SJCRH30 (cell line): ENCODE measurements around the gene VPS37B. TPM values are rescaled to one million over a fixed set of nuclear protein-coding genes. Genes with fewer than 3 reads are reported as not detected.

Source experiments
- DNase-seq, 2 experiments: peaks; one replicate each; pipeline ENCODE4 v3.0.0-alpha.2; 2015 to 2020
- H3K27ac ChIP-seq: fragments of 250-450 bp; sonication (Bioruptor Pico); 2 replicates; pipeline ENCODE4 v1.5.1; 2020; ENCODE audit warnings: mild to moderate bottlenecking, moderate library complexity
- H3K27me3 ChIP-seq: fragments of 250-450 bp; sonication (Bioruptor Pico); 2 replicates; pipeline ENCODE4 v1.5.1; 2020; ENCODE audit warnings: mild to moderate bottlenecking, moderate library complexity
- H3K36me3 ChIP-seq: fragments of 250-450 bp; sonication (Bioruptor Pico); 2 replicates; pipeline ENCODE4 v1.5.1; 2020; ENCODE audit warnings: mild to moderate bottlenecking, moderate library complexity
- H3K4me1 ChIP-seq: fragments of 250-450 bp; sonication (Bioruptor Pico); 2 replicates; pipeline ENCODE4 v1.5.1; 2020; ENCODE audit warnings: mild to moderate bottlenecking, moderate library complexity
- H3K4me3 ChIP-seq: fragments of 250-450 bp; sonication (Bioruptor Pico); 2 replicates; pipeline ENCODE4 v1.5.1; 2020; ENCODE audit warnings: mild to moderate bottlenecking, moderate library complexity
- H3K9me3 ChIP-seq: fragments of 250-450 bp; sonication (Bioruptor Pico); replicated peaks from 2 replicates; pipeline ENCODE4 v1.5.1; 2020; ENCODE audit warnings: mild to moderate bottlenecking, moderate library complexity
- total RNA-seq: library from RNA; depleted of rRNA; stranded (reverse); fragments of >200 nt; shearing (Covaris generic); gene quantifications from 2 replicates; pipeline ENCODE4 v1.2.3, GENCODE V29; 2014

Gene VPS37B
- total RNA-seq, 1 experiment from 2014 or later = 33.2 TPM

- no peak overlapping the region for H3K27ac ChIP-seq
- DNase-seq = no peak
- H3K36me3 ChIP-seq = peaks cover 48% of the 10 kb centered on the region
- H3K4me3 ChIP-seq = no peak overlapping the region
- peaks cover 30% of the 10 kb centered on the region for H3K4me1 ChIP-seq
- H3K27me3 ChIP-seq = no peaks in the 10 kb centered on the region
- no peaks in the 10 kb centered on the region for H3K9me3 ChIP-seq
These were observed 26.5 kb downstream of the VPS37B start for GRCh38 chr12:122869207-122869973.

- H3K27ac ChIP-seq = no peak overlapping the region
These were observed 27.3 kb downstream of the VPS37B start for GRCh38 chr12:122868471-122869177.

GRCh38 chr12:122867691-122868461 lies 28.0 kb downstream of the VPS37B start:
- peaks cover 17% of the 10 kb centered on the region for H3K4me1 ChIP-seq

More at GRCh38 chr12:122868471-122869177, 27.3 kb downstream of the VPS37B start:
- no peak overlapping the region for H3K4me3 ChIP-seq
- peaks cover 24% of the 10 kb centered on the region for H3K4me1 ChIP-seq
- H3K36me3 ChIP-seq = peaks cover 51% of the 10 kb centered on the region
- no peak for DNase-seq
- no peaks in the 10 kb centered on the region for H3K27me3 ChIP-seq
- H3K9me3 ChIP-seq = no peaks in the 10 kb centered on the region

GRCh38 chr12:122866950-122867607 lies 28.8 kb downstream of the VPS37B start:
- Histone ChIP-seq H3K4me1 (peaks cover 11% of the 10 kb centered on the region), H3K36me3 (peaks cover 51% of the 10 kb centered on the region), H3K4me3 (no peak overlapping the region), H3K27ac (no peak overlapping the region), H3K9me3 (no peaks in the 10 kb centered on the region), H3K27me3 (no peaks in the 10 kb centered on the region)
- no peak for DNase-seq

More at GRCh38 chr12:122867691-122868461, 28.0 kb downstream of the VPS37B start:
- Histone ChIP-seq H3K36me3 (peaks cover 51% of the 10 kb centered on the region), H3K9me3 (no peaks in the 10 kb centered on the region), H3K4me3 (no peak overlapping the region), H3K27ac (no peak overlapping the region), H3K27me3 (no peaks in the 10 kb centered on the region)
- DNase-seq = no peak

- Histone ChIP-seq H3K36me3 (peaks cover 51% of the 10 kb centered on the region), H3K27ac (no peak overlapping the region), H3K27me3 (no peaks in the 10 kb centered on the region), H3K9me3 (no peaks in the 10 kb centered on the region), H3K4me3 (no peak overlapping the region), H3K4me1 (peaks cover 8% of the 10 kb centered on the region)
- no peak for DNase-seq
These were observed 29.5 kb downstream of the VPS37B start for GRCh38 chr12:122866379-122866778.

GRCh38 chr12:122865268-122866231 lies 30.4 kb downstream of the VPS37B start:
- peaks cover 47% of the 10 kb centered on the region for H3K36me3 ChIP-seq
- H3K4me1 ChIP-seq = no peaks in the 10 kb centered on the region; the same call in 1 of the 2 replicates

GRCh38 chr12:122864894-122865253 lies 31.1 kb downstream of the VPS37B start:
- Histone ChIP-seq H3K36me3 (peaks cover 41% of the 10 kb centered on the region), H3K9me3 (no peaks in the 10 kb centered on the region), H3K4me1 (no peaks in the 10 kb centered on the region; the same call in 1 of the 2 replicates)

More at GRCh38 chr12:122865268-122866231, 30.4 kb downstream of the VPS37B start:
- no peak overlapping the region for H3K27ac ChIP-seq
- no peaks in the 10 kb centered on the region for H3K27me3 ChIP-seq
- DNase-seq = no peak
- no peaks in the 10 kb centered on the region for H3K9me3 ChIP-seq
- no peak overlapping the region for H3K4me3 ChIP-seq

GRCh38 chr12:122862872-122863701 lies 32.8 kb downstream of the VPS37B start:
- no peaks in the 10 kb centered on the region for H3K27me3 ChIP-seq

More at GRCh38 chr12:122864894-122865253, 31.1 kb downstream of the VPS37B start:
- Histone ChIP-seq H3K27ac (no peak overlapping the region), H3K4me3 (no peak overlapping the region), H3K27me3 (no peaks in the 10 kb centered on the region)
- no peak for DNase-seq

GRCh38 chr12:122862110-122862634 lies 33.8 kb downstream of the VPS37B start:
- no peak overlapping the region for H3K4me3 ChIP-seq
- no peaks in the 10 kb centered on the region for H3K27me3 ChIP-seq
- peaks cover 24% of the 10 kb centered on the region for H3K36me3 ChIP-seq
- DNase-seq = no peak
- H3K4me1 ChIP-seq = no peaks in the 10 kb centered on the region; the same call in 1 of the 2 replicates
- H3K9me3 ChIP-seq = no peaks in the 10 kb centered on the region
- no peak overlapping the region for H3K27ac ChIP-seq

More at GRCh38 chr12:122862872-122863701, 32.8 kb downstream of the VPS37B start:
- no peak for DNase-seq
- H3K27ac ChIP-seq = no peak overlapping the region
- H3K36me3 ChIP-seq = peaks cover 24% of the 10 kb centered on the region
- no peak overlapping the region for H3K4me3 ChIP-seq
- no peaks in the 10 kb centered on the region; the same call in 1 of the 2 replicates for H3K4me1 ChIP-seq
- H3K9me3 ChIP-seq = no peaks in the 10 kb centered on the region

- Histone ChIP-seq H3K27me3 (no peaks in the 10 kb centered on the region), H3K4me1 (no peaks in the 10 kb centered on the region; the same call in 1 of the 2 replicates), H3K36me3 (peaks cover 20% of the 10 kb centered on the region), H3K27ac (no peak overlapping the region), H3K9me3 (no peaks in the 10 kb centered on the region), H3K4me3 (no peak overlapping the region)
- no peak for DNase-seq
These were observed 34.3 kb downstream of the VPS37B start for GRCh38 chr12:122861587-122861970.

GRCh38 chr12:122860854-122861586 lies 34.9 kb downstream of the VPS37B start:
- Histone ChIP-seq H3K9me3 (no peaks in the 10 kb centered on the region), H3K4me1 (no peaks in the 10 kb centered on the region; the same call in 1 of the 2 replicates), H3K36me3 (peaks cover 16% of the 10 kb centered on the region), H3K4me3 (no peak overlapping the region), H3K27me3 (no peaks in the 10 kb centered on the region), H3K27ac (no peak overlapping the region)
- no peak for DNase-seq
